Breast epithelium (tissue), 4 donors: ENCODE measurements around the gene SLC28A1. TPM values are rescaled to one million over a fixed set of nuclear protein-coding genes. Genes with fewer than 3 reads are reported as not detected.

Source experiments
- DNase-seq, 2 donors: peaks; one replicate each; pipeline ENCODE4 v3.0.0-alpha.2; 2019; ENCODE audit warnings: low spot score in 2 of 2
- H3K27ac ChIP-seq, 2 donors: fragments of 200-600 bp; sonication (generic) in 1 of 2; one replicate each; pipeline ENCODE4 v1.5.1; 2016 to 2019; ENCODE audit warnings: mild to moderate bottlenecking in 1 of 2
- H3K27me3 ChIP-seq, 2 donors: fragments of 200-600 bp; sonication (generic) in 1 of 2; one replicate each; pipeline versions ENCODE4 v1.5.1 to v1.6.0; 2017 to 2019; ENCODE audit warnings: control low read depth in 1 of 2, mild to moderate bottlenecking in 1 of 2
- H3K36me3 ChIP-seq: fragments of 200-600 bp; one replicate; pipeline ENCODE4 v1.5.1; 2019
- H3K4me1 ChIP-seq, 2 donors: fragments of 200-600 bp; sonication (generic); one replicate each; pipeline ENCODE4 v1.5.1; 2016 to 2019; ENCODE audit warnings: control low read depth in 1 of 2
- H3K4me3 ChIP-seq, 3 donors: fragments of 200-600 bp; sonication (generic); 1 replicate in 2 of 3; 2 replicates in 1 of 3; pipeline ENCODE4 v1.5.1; 2016 to 2019; ENCODE audit warnings: mild to moderate bottlenecking in 3 of 3, moderate library complexity in 2 of 3
- H3K9me3 ChIP-seq, 2 donors: fragments of 200-600 bp; sonication (generic) in 1 of 2; one replicate each; pipeline ENCODE4 v1.5.1; 2016 to 2019; ENCODE audit warnings: control low read depth in 1 of 2
- CTCF ChIP-seq, 3 donors: fragments of 450-650 bp; IDR thresholded peaks; one replicate each; pipeline ENCODE4 v1.5.1; 2016 to 2017; ENCODE audit warnings: antibody characterized with exemption in 3 of 3, mild to moderate bottlenecking in 3 of 3, moderate library complexity in 3 of 3
- POLR2A ChIP-seq: fragments of 450-650 bp; IDR thresholded peaks from one replicate; pipeline ENCODE4 v1.6.1; 2016; ENCODE audit warnings: antibody characterized with exemption, mild to moderate bottlenecking, moderate library complexity
- POLR2AphosphoS5 ChIP-seq, 3 donors: sonication (generic); formaldehyde crosslinking; IDR thresholded peaks; one replicate each; pipeline ENCODE4 v1.6.1; 2017; ENCODE audit warnings: antibody characterized with exemption in 3 of 3
- intact Hi-C: fragments of 100-400 bp; cut with DNase I; formaldehyde crosslinking; loops from one replicate; pipeline ENCODE4 v1.15.1; 2023; ENCODE audit warnings: low total_unique reads
- total RNA-seq, 3 donors: library from RNA; depleted of rRNA; stranded (reverse); fragments of >200 nt; gene quantifications; one replicate each; pipeline ENCODE4 v1.1.0, GENCODE V29; 2016

SLC28A1 gene
- total RNA-seq, 3 donors from 2014 or later: 0.59 TPM; not detected in 2

GRCh38 chr15:84992157-84992944 lies 107.9 kb downstream of the SLC28A1 start:
- no peak overlapping the region for H3K4me3 ChIP-seq
- H3K27ac ChIP-seq: no peak overlapping the region
- no peaks in the 10 kb centered on the region for H3K27me3 ChIP-seq
- intact Hi-C loops: no loop called here
- H3K36me3 ChIP-seq: no peaks in the 10 kb centered on the region
- no peaks in the 10 kb centered on the region for H3K4me1 ChIP-seq
- no peak for DNase-seq
- TF ChIP-seq POLR2AphosphoS5 (IDR thresholded peaks at IDR 0.05): no peak
- TF ChIP-seq CTCF (IDR thresholded peaks at IDR 0.05): no peak
- TF ChIP-seq POLR2A: no peak
- no peaks in the 10 kb centered on the region for H3K9me3 ChIP-seq

Other genes starting within 250 kb of the SLC28A1 start
- 10 to 100 TPM; 13.8 to 35.0 (median 30.8) TPM for gene WDR73, start 230.4 kb upstream of the SLC28A1 start, total RNA-seq
- gene NMB, start 226.5 kb upstream of the SLC28A1 start, total RNA-seq: 10 to 100 TPM; 13.8 to 26.9 (median 15.7) TPM
- gene SEC11A, start 168.5 kb upstream of the SLC28A1 start, total RNA-seq: 100 to 1,000 TPM; 121 to 188 (median 122) TPM
- 10 to 100 TPM; 14.1 to 18.4 (median 18.2) TPM for gene ZNF592, start 136.1 kb upstream of the SLC28A1 start, total RNA-seq
- 1 to 10 TPM; 1.6 to 3.4 (median 2.6) TPM for gene ALPK3, start 67.3 kb upstream of the SLC28A1 start, total RNA-seq
- gene PDE8A, start 97.2 kb downstream of the SLC28A1 start, total RNA-seq: 10 to 100 TPM; 45.1 to 60.5 (median 58.3) TPM